Skeletal muscle tissue (tissue), 4 donors: ENCODE data around the gene HPCAL1. TPM values are rescaled to one million over a fixed set of nuclear protein-coding genes. Genes with fewer than 3 reads are reported as not detected.

ENCODE experiments used
- H3K27ac ChIP-seq: one replicate; pipeline ENCODE4 v1.7.0; 2013; ENCODE audit warnings: mild to moderate bottlenecking, low read depth, low read length, inconsistent platforms
- H3K27me3 ChIP-seq, 3 donors: one replicate each; pipeline ENCODE4 v1.7.0; 2013; ENCODE audit warnings: low read length in 3 of 3; ENCODE audit not compliant: control insufficient read depth in 3 of 3, insufficient read depth in 3 of 3
- H3K36me3 ChIP-seq, 3 donors: one replicate each; pipeline ENCODE4 v1.7.0; 2013; ENCODE audit warnings: low read length in 3 of 3; ENCODE audit not compliant: control insufficient read depth in 3 of 3, insufficient read depth in 3 of 3
- H3K4me1 ChIP-seq, 3 donors: one replicate each; pipeline ENCODE4 v1.7.0; 2013; ENCODE audit warnings: low read length in 3 of 3, mild to moderate bottlenecking in 3 of 3; ENCODE audit not compliant: control insufficient read depth in 3 of 3, insufficient read depth in 3 of 3
- H3K4me3 ChIP-seq, 3 donors: one replicate each; pipeline ENCODE4 v1.7.0; 2013; ENCODE audit warnings: low read length in 3 of 3
- H3K9ac ChIP-seq, 3 donors: one replicate each; pipeline ENCODE4 v1.7.0; 2013; ENCODE audit warnings: low read length in 3 of 3, mild to moderate bottlenecking in 3 of 3, moderate library complexity in 2 of 3, low read depth in 1 of 3
- H3K9me3 ChIP-seq, 3 donors: one replicate each; pipeline ENCODE4 v1.7.0; 2013; ENCODE audit warnings: low read length in 3 of 3; ENCODE audit not compliant: control insufficient read depth in 3 of 3
- total RNA-seq: library from RNA; depleted of rRNA; stranded (reverse); fragments of >200 nt; gene quantifications from one replicate; pipeline ENCODE4 v1.2.3, GENCODE V29; 2014
- donor health status: Osteomylitis.

The HPCAL1 gene
- total RNA-seq, 1 donor from 2014 or later: 15.1 TPM

GRCh38 chr2:10300997-10301940 lies 1.4 kb upstream of the HPCAL1 start:
- Histone ChIP-seq H3K4me1 (peaks cover 15 to 31% (median 20%) of the 10 kb centered on the region in 3 donors), H3K27me3 (peaks cover 0 to 8% (median 0%) of the 10 kb centered on the region in 3 donors), H3K9me3 (no peaks in the 10 kb centered on the region), H3K4me3 (no peak overlapping the region), H3K9ac (peak overlapping the region in 1 of 3 donors; percentile 57), H3K27ac (no peak overlapping the region), H3K36me3 (no peaks in the 10 kb centered on the region)

DNA sequence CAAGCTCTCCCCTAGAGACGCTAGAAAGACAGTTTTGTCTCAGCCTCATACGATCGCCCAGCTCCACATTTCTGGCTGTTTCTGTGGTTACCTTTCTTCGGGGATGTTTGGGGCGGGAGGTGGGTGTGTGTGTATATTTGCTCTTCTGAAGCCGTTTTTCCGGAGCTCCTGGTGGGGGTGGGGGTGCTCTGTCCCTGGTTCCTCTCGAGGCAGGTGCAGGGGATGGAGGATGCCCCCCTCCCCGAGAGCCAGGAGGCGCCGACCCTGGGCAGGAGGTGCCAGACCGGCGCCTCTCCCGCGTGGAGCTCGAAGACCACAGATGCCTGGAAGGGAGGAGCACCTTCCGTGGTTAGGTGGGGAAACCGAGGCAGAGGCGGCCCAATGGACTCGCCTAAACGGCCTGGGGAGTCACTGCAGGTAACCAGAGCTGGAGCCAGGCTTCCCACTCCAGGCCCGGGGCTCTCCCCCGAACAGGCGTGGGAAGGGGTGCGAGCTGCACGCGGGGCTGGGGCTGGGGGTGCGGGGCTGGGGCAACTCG lies 694 bp upstream of the HPCAL1 start:
- no peaks in the 10 kb centered on the region for H3K9me3 ChIP-seq
- H3K27ac ChIP-seq: peak overlapping the region; percentile 19
- H3K4me1 ChIP-seq: peaks cover 15 to 31% (median 20%) of the 10 kb centered on the region in 3 donors
- no peaks in the 10 kb centered on the region for H3K36me3 ChIP-seq
- H3K9ac ChIP-seq: peak overlapping the region in 1 of 3 donors; percentile 57
- H3K4me3 ChIP-seq: peak overlapping the region; percentile 38 to 65 (median 55)
- peaks cover 0 to 15% (median 0%) of the 10 kb centered on the region in 3 donors for H3K27me3 ChIP-seq

GRCh38 chr2:10303181-10303693 lies 533 bp downstream of the HPCAL1 start:
- no peak overlapping the region for H3K27ac ChIP-seq

GRCh38 chr2:10303694-10304378 lies 1.1 kb downstream of the HPCAL1 start:
- peaks cover 13 to 25% (median 20%) of the 10 kb centered on the region in 3 donors for H3K4me1 ChIP-seq

More at GRCh38 chr2:10303181-10303693, 533 bp downstream of the HPCAL1 start:
- Histone ChIP-seq H3K9me3 (no peaks in the 10 kb centered on the region), H3K9ac (peak overlapping the region; percentile 52 to 79 (median 77)), H3K27me3 (peaks cover 0 to 18% (median 0%) of the 10 kb centered on the region in 3 donors), H3K4me3 (peak overlapping the region; percentile 81 to 88 (median 85)), H3K4me1 (peaks cover 13 to 27% (median 20%) of the 10 kb centered on the region in 3 donors), H3K36me3 (no peaks in the 10 kb centered on the region)

DNA sequence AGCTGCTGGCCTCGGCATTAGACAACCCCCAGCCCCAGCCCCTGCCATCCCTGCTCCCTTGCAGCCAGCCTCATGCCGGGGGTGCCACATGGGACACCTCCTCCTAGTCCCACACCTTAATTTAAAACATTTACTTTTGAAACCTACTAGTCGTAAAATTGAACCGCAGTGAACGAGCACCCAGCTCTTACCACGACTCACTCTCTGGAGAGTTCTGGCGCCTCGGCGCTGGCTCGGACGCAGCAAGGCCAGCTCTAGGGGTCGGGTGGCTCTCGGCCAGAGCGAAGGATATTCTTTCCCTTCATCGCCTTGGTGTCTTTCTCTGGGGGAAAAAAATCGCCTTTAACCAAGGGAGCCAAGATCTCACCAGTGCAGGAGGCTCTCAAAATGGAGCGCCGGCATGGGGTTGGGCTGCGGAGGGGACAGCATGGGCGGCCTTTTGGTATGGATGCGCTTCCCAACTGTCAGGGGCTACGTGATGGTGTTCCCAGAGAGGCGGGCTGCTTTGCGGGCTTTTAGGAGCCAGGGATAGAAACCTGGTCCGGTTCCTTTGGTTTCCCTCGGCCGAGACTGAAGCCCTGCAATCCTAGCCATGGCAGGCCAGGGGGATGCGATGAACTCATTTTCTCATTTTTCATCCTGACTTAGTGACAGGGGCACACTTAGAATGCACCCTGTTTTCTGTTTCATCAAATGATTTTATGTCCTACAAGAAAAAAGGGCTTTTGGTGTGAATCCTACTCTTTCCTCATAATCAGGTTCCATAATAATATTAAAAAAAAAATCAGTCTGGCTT lies 2.0 kb downstream of the HPCAL1 start:
- Histone ChIP-seq H3K27ac (no peak overlapping the region), H3K27me3 (peaks cover 0 to 23% (median 0%) of the 10 kb centered on the region in 3 donors), H3K4me3 (peak overlapping the region; percentile 81 to 88 (median 85)), H3K9ac (peak overlapping the region in 2 of 3 donors; percentile 62 to 79), H3K36me3 (no peaks in the 10 kb centered on the region), H3K9me3 (no peaks in the 10 kb centered on the region), H3K4me1 (peaks cover 13 to 25% (median 20%) of the 10 kb centered on the region in 3 donors)

More at GRCh38 chr2:10303694-10304378, 1.1 kb downstream of the HPCAL1 start:
- Histone ChIP-seq H3K27me3 (peaks cover 0 to 23% (median 0%) of the 10 kb centered on the region in 3 donors), H3K4me3 (peak overlapping the region; percentile 81 to 88 (median 85)), H3K9ac (peak overlapping the region; percentile 62 to 79 (median 77)), H3K36me3 (no peaks in the 10 kb centered on the region), H3K27ac (no peak overlapping the region), H3K9me3 (no peaks in the 10 kb centered on the region)

DNA sequence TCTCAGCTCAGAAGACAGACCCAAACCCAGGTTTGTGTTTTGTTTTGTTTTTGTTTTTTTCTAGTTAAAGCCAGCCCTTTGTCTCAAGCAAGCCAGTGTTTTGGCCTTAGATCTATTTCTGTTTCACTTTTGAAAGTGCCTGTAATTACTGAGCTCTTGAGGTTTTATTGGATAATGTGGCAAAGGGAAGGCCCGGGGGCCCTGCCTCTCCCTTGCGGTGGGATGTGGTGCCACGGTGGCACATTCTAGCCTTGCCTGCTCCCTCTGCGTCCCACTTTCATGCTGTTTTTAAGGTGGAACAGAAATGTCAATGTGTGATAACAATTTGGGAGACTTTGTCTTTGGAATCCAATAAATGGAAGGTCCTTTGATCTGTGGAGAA lies 2.5 kb downstream of the HPCAL1 start:
- no peaks in the 10 kb centered on the region for H3K9me3 ChIP-seq
- no peaks in the 10 kb centered on the region for H3K36me3 ChIP-seq
- H3K27ac ChIP-seq: no peak overlapping the region
- H3K27me3 ChIP-seq: peaks cover 0 to 23% (median 0%) of the 10 kb centered on the region in 3 donors
- H3K4me3 ChIP-seq: peak overlapping the region in 1 of 3 donors; percentile 85
- peaks cover 13 to 25% (median 20%) of the 10 kb centered on the region in 3 donors for H3K4me1 ChIP-seq
- no peak overlapping the region for H3K9ac ChIP-seq

DNA sequence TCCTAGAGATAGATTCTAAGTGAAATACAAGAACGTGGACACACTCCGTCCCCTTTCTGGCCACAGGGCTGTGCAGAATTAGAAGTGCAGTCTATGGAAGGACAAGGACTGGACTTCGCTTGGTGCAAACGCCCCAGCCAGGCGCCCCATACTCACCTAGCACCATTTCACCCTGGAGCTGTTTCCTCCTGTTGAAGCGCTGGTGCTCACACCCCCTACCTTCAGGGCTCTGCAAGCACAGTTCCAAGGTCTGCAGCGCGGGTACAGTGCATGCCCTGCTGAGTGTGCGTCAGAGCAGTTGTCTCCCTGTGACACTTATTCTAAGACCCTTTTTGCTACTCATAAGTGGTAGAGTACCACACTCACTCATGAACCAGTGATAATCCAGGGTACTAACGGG lies 3.0 kb downstream of the HPCAL1 start:
- H3K9ac ChIP-seq: no peak overlapping the region

DNA sequence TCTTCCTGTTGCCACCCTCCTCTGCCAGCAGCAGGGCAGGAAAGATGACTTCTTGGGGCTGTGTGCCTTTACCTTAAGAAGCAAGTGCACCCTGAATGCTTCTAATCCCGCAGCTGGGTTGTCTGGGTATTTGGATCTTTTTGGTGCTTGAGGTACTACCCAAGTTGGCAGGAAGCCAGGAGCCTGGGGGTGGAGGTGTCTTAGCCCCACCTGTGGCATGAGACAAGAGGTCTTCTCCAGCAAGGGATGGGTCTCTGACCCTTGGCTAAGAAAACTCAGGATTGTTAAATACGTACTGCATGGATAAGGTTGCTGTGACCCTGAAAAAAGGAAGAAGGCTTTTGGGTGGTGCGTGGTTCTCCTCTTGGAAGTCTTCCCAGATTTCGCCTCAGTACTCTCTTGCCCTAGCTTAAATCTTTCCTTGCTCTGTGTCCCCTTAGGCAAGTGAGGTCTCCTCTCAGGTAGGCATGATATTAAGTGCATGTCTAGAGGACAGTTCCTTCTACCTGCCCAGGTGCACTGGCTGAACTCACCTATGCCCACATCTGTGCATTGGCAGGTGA lies 4.3 kb downstream of the HPCAL1 start:
- no peaks in the 10 kb centered on the region for H3K36me3 ChIP-seq
- H3K27me3 ChIP-seq: peaks cover 0 to 23% (median 0%) of the 10 kb centered on the region in 3 donors
- no peak overlapping the region for H3K9ac ChIP-seq
- H3K4me1 ChIP-seq: peaks cover 12 to 25% (median 20%) of the 10 kb centered on the region in 3 donors
- H3K4me3 ChIP-seq: no peak overlapping the region
- H3K27ac ChIP-seq: no peak overlapping the region
- no peaks in the 10 kb centered on the region for H3K9me3 ChIP-seq

More for the DNA sequence above, 3.0 kb downstream of the HPCAL1 start:
- H3K27ac ChIP-seq: no peak overlapping the region
- H3K4me3 ChIP-seq: no peak overlapping the region
- no peaks in the 10 kb centered on the region for H3K36me3 ChIP-seq
- H3K9me3 ChIP-seq: no peaks in the 10 kb centered on the region
- H3K27me3 ChIP-seq: peaks cover 0 to 23% (median 0%) of the 10 kb centered on the region in 3 donors
- peaks cover 13 to 25% (median 20%) of the 10 kb centered on the region in 3 donors for H3K4me1 ChIP-seq
